Measurements from ENCODE around the gene ELAC1.

ELAC1 gene

GRCh38 chr18:51006948-51007789 lies 39.3 kb downstream of the ELAC1 start:
- no peak overlapping the region for H3K4me2 ChIP-seq (ENCODE audit: low read depth, low read length, poor library complexity, severe bottlenecking)
- no peak overlapping the region for H3K9ac ChIP-seq (ENCODE audit: low read length)
- H3F3A ChIP-seq (ENCODE audit: insufficient read depth), result no peaks in the 10 kb centered on the region
- H3K9me3 ChIP-seq (ENCODE audit: insufficient read depth, low read length), result no peaks in the 10 kb centered on the region
- no peaks in the 10 kb centered on the region for H3K79me2 ChIP-seq (ENCODE audit: insufficient read depth, low read length)
- H3K9me2 ChIP-seq (replicated peaks; ENCODE audit: insufficient read depth, low read length), result no peaks in the 10 kb centered on the region
- H3K27me3 ChIP-seq (ENCODE audit: low read length), result no peaks in the 10 kb centered on the region
- H3K36me3 ChIP-seq (ENCODE audit: low read length), result no peaks in the 10 kb centered on the region
- no peak overlapping the region for H2AFZ ChIP-seq (ENCODE audit: low read depth, low read length, severe bottlenecking)
- TF ChIP-seq EZH2phosphoT487 (conservative IDR thresholded peaks at IDR 0.05; ENCODE audit: low read length) (no peak), CTCF (IDR thresholded peaks at IDR 0.05; ENCODE audit: insufficient read depth, low read length, poor library complexity, severe bottlenecking) (no peak)
- no peak overlapping the region for H3K4me3 ChIP-seq (ENCODE audit: insufficient read depth, low read length, poor library complexity, severe bottlenecking)
- H3K27ac ChIP-seq (ENCODE audit: low read depth, low read length), result no peak overlapping the region
- H4K20me1 ChIP-seq (ENCODE audit: low read depth, low read length), result no peaks in the 10 kb centered on the region

DNA sequence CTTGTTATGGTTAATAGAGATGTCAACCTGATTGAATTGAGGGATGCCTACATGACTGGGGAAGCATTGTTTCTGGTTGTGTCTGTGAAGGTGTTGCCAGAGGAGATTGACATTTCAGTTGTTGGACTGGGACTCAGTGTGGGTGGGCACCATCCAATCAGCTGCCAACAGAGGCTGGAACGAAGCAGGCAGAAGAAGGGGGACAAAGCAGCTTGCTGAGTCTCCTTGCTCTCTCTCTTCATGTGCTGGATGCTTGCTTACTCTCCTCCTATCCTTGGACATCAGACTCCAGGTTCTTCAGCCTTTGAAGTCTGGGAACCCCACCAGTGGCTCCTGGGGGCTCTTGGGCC lies 39.9 kb downstream of the ELAC1 start:
- Histone ChIP-seq H3F3A (ENCODE audit: insufficient read depth) (no peaks in the 10 kb centered on the region), H3K9me2 (replicated peaks; ENCODE audit: insufficient read depth, low read length) (no peaks in the 10 kb centered on the region), H3K4me2 (ENCODE audit: low read depth, low read length, poor library complexity, severe bottlenecking) (no peak overlapping the region), H3K27ac (ENCODE audit: low read depth, low read length) (no peak overlapping the region), H3K27me3 (ENCODE audit: low read length) (no peaks in the 10 kb centered on the region), H3K9me3 (ENCODE audit: insufficient read depth, low read length) (no peaks in the 10 kb centered on the region), H3K36me3 (ENCODE audit: low read length) (no peaks in the 10 kb centered on the region), H3K79me2 (ENCODE audit: insufficient read depth, low read length) (no peaks in the 10 kb centered on the region), H3K4me3 (ENCODE audit: insufficient read depth, low read length, poor library complexity, severe bottlenecking) (no peak overlapping the region), H4K20me1 (ENCODE audit: low read depth, low read length) (no peaks in the 10 kb centered on the region), H3K9ac (ENCODE audit: low read length) (no peak overlapping the region), H2AFZ (ENCODE audit: low read depth, low read length, severe bottlenecking) (no peak overlapping the region)
- TF ChIP-seq EZH2phosphoT487 (conservative IDR thresholded peaks at IDR 0.05; ENCODE audit: low read length) (no peak), CTCF (IDR thresholded peaks at IDR 0.05; ENCODE audit: insufficient read depth, low read length, poor library complexity, severe bottlenecking) (no peak)

DNA sequence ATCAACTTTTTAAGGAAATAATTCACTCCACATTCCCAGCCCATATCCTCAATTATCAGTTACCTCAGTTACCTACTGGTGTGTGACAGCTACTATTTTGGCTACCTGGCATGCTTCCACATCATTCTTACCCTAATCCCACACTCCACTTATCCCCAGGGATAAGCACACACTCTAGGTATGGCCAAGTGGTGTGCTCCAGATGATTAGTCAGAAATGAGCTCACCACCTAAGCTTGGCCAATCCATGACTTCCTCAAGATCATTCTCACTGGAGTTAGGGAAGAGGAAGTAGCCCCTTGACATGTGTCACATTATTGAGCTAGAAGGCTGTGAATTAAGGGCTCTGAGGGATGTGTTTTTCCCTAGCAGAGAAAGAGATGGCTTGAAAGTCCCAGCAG lies 41.2 kb downstream of the ELAC1 start:
- Histone ChIP-seq H3K9me3 (ENCODE audit: insufficient read depth, low read length) (no peaks in the 10 kb centered on the region), H3K4me3 (ENCODE audit: insufficient read depth, low read length, poor library complexity, severe bottlenecking) (no peak overlapping the region), H3K9me2 (replicated peaks; ENCODE audit: insufficient read depth, low read length) (no peaks in the 10 kb centered on the region), H3K27ac (ENCODE audit: low read depth, low read length) (no peak overlapping the region), H2AFZ (ENCODE audit: low read depth, low read length, severe bottlenecking) (no peak overlapping the region), H3F3A (ENCODE audit: insufficient read depth) (no peaks in the 10 kb centered on the region), H3K9ac (ENCODE audit: low read length) (no peak overlapping the region), H3K79me2 (ENCODE audit: insufficient read depth, low read length) (no peaks in the 10 kb centered on the region), H3K4me2 (ENCODE audit: low read depth, low read length, poor library complexity, severe bottlenecking) (no peak overlapping the region), H3K36me3 (ENCODE audit: low read length) (no peaks in the 10 kb centered on the region), H3K27me3 (ENCODE audit: low read length) (no peaks in the 10 kb centered on the region), H4K20me1 (ENCODE audit: low read depth, low read length) (no peaks in the 10 kb centered on the region)
- no peak for TF ChIP-seq EZH2phosphoT487 (conservative IDR thresholded peaks at IDR 0.05; ENCODE audit: low read length)
- TF ChIP-seq CTCF (IDR thresholded peaks at IDR 0.05; ENCODE audit: insufficient read depth, low read length, poor library complexity, severe bottlenecking), result no peak

All from SU-DHL-6 (cell line).